Loucy (cell line): Measurements from ENCODE around the gene SIM2.
"Not testable (repeated sequence)": the region's sequence is repeated elsewhere in the genome, so short reads cannot be mapped to it uniquely, and the experiment has no call there.

ENCODE experiments used
- H2AFZ ChIP-seq: fragments of 200-600 bp; sonication (generic); 2 replicates; pipeline ENCODE4 v1.6.0; 2016; ENCODE audit warnings: antibody characterized with exemption, mild to moderate bottlenecking, low read length, moderate library complexity
- H3F3A ChIP-seq: fragments of 200-600 bp; 2 replicates; pipeline ENCODE4 v1.6.0; 2016; ENCODE audit warnings: antibody characterized with exemption, low read depth, mild to moderate bottlenecking
- H3K27me3 ChIP-seq: fragments of 200-600 bp; sonication (generic); 2 replicates; pipeline ENCODE4 v1.6.1; 2014; ENCODE audit warnings: low read length, mild to moderate bottlenecking; ENCODE audit not compliant: insufficient read depth, poor library complexity, severe bottlenecking
- H3K36me3 ChIP-seq: fragments of 200-600 bp; sonication (generic); 2 replicates; pipeline ENCODE4 v1.6.1; 2016; ENCODE audit warnings: low read length; ENCODE audit not compliant: insufficient read depth
- H3K4me1 ChIP-seq: fragments of 200-600 bp; sonication (generic); 2 replicates; pipeline ENCODE4 v1.5.1; 2014; ENCODE audit warnings: low read length, mild to moderate bottlenecking; ENCODE audit not compliant: insufficient read depth, poor library complexity, severe bottlenecking
- H3K4me2 ChIP-seq: fragments of 200-600 bp; sonication (generic); 2 replicates; pipeline ENCODE4 v1.6.0; 2014; ENCODE audit warnings: antibody characterized with exemption, low read length, low read depth, mild to moderate bottlenecking; ENCODE audit not compliant: poor library complexity, severe bottlenecking
- H3K4me3 ChIP-seq: fragments of 200-600 bp; sonication (generic); 2 replicates; pipeline ENCODE4 v1.5.1; 2014; ENCODE audit warnings: low read length, mild to moderate bottlenecking, mixed read lengths; ENCODE audit not compliant: poor library complexity, severe bottlenecking
- H3K79me2 ChIP-seq: fragments of 200-600 bp; sonication (generic); 2 replicates; pipeline ENCODE4 v1.6.1; 2014; ENCODE audit warnings: low read length; ENCODE audit not compliant: insufficient read depth
- H3K9ac ChIP-seq: fragments of 200-600 bp; sonication (generic); 2 replicates; pipeline ENCODE4 v1.6.0; 2014; ENCODE audit warnings: mild to moderate bottlenecking, low read depth, low read length, moderate library complexity; ENCODE audit not compliant: poor library complexity, severe bottlenecking
- H3K9me2 ChIP-seq: fragments of 200-600 bp; sonication (generic); replicated peaks from 2 replicates; pipeline ENCODE4 v1.6.1; 2016; ENCODE audit warnings: low read depth, low read length, mixed read lengths
- H3K9me3 ChIP-seq: fragments of 200-600 bp; sonication (generic); 2 replicates; pipeline ENCODE4 v1.6.1; 2014; ENCODE audit warnings: mild to moderate bottlenecking, antibody characterized with exemption, low read length, low read depth; ENCODE audit not compliant: insufficient read depth
- H4K20me1 ChIP-seq: fragments of 200-600 bp; sonication (generic); 2 replicates; pipeline ENCODE4 v1.6.0; 2014; ENCODE audit warnings: antibody characterized with exemption, low read length, mild to moderate bottlenecking; ENCODE audit not compliant: insufficient read depth, poor library complexity, severe bottlenecking
- EZH2phosphoT487 ChIP-seq: fragments of 200-600 bp; IDR thresholded peaks from 2 replicates; pipeline ENCODE4 v1.6.1; 2018; ENCODE audit warnings: antibody characterized with exemption, mild to moderate bottlenecking, moderate library complexity, borderline replicate concordance
- TF ChIP-seq, protein P1 (sequence below): fragments of 200-600 bp; sonication (generic); conservative IDR thresholded peaks from 2 replicates; pipeline ENCODE4 v1.5.1; 2014; ENCODE audit warnings: mild to moderate bottlenecking, antibody characterized with exemption, low read length

SIM2 gene

DNA sequence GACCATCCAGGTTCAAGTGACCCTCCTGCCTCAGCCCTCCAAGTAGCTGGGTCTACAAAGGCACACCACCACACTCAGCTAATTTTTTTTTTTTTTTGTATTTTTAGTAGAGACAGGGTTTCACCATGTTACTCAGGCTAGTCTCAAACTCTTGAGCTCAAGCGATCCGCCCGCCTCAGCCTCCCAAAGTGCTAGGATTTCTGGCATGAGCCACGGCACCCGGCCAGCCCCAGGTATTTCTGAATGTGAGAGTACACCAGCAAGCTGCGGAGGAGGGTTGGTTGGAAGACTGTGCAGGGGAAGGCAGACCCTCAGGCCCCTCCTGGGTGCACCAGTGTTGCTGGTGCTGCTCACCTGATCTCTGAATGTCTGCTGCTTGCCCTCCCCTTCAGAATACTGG lies 33.1 kb upstream of the SIM2 start:
- no peaks in the 10 kb centered on the region for H3K4me1 ChIP-seq
- H3K4me3 ChIP-seq: no peak overlapping the region
- no peak overlapping the region for H3K4me2 ChIP-seq
- no peaks in the 10 kb centered on the region for H4K20me1 ChIP-seq
- no peaks in the 10 kb centered on the region for H3K36me3 ChIP-seq
- no peaks in the 10 kb centered on the region for H3K9me3 ChIP-seq
- no peaks in the 10 kb centered on the region for H3K79me2 ChIP-seq
- no peaks in the 10 kb centered on the region for H3F3A ChIP-seq
- TF ChIP-seq EZH2phosphoT487: no peak
- TF ChIP-seq, protein P1, sequence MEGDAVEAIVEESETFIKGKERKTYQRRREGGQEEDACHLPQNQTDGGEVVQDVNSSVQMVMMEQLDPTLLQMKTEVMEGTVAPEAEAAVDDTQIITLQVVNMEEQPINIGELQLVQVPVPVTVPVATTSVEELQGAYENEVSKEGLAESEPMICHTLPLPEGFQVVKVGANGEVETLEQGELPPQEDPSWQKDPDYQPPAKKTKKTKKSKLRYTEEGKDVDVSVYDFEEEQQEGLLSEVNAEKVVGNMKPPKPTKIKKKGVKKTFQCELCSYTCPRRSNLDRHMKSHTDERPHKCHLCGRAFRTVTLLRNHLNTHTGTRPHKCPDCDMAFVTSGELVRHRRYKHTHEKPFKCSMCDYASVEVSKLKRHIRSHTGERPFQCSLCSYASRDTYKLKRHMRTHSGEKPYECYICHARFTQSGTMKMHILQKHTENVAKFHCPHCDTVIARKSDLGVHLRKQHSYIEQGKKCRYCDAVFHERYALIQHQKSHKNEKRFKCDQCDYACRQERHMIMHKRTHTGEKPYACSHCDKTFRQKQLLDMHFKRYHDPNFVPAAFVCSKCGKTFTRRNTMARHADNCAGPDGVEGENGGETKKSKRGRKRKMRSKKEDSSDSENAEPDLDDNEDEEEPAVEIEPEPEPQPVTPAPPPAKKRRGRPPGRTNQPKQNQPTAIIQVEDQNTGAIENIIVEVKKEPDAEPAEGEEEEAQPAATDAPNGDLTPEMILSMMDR: no peak
- H2AFZ ChIP-seq: no peak overlapping the region
- H3K9ac ChIP-seq: no peak overlapping the region
- H3K9me2 ChIP-seq: no peaks in the 10 kb centered on the region
- no peaks in the 10 kb centered on the region for H3K27me3 ChIP-seq

DNA sequence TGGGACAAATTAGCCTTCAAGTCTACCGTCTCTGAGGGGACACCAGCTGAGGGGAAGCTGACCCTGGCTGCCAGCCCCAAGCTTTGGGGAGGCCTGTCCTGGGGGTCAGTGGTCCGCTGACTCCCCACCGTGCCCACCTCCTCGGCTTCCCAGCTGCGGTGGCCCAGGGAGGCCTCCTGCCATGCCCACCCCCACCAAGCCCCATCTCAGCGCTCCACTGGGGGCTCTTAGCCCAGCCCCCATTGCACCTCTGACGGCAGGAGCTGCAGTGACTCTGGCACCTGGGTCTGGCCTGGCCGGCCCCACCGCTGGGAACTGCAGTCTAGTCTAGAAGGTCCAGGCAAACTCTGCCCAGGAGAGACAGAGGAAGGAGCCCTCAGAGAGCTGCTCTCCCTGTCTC lies 30.2 kb upstream of the SIM2 start:
- Histone ChIP-seq H3K4me3 (no peak overlapping the region), H4K20me1 (no peaks in the 10 kb centered on the region), H3K9me2 (no peaks in the 10 kb centered on the region), H3K4me2 (no peak overlapping the region), H3K9ac (no peak overlapping the region), H2AFZ (no peak overlapping the region), H3K4me1 (no peaks in the 10 kb centered on the region), H3K36me3 (no peaks in the 10 kb centered on the region), H3K27me3 (no peaks in the 10 kb centered on the region), H3K9me3 (no peaks in the 10 kb centered on the region), H3K79me2 (no peaks in the 10 kb centered on the region), H3F3A (no peaks in the 10 kb centered on the region)
- TF ChIP-seq EZH2phosphoT487: no peak
- TF ChIP-seq, protein P1: no peak

DNA sequence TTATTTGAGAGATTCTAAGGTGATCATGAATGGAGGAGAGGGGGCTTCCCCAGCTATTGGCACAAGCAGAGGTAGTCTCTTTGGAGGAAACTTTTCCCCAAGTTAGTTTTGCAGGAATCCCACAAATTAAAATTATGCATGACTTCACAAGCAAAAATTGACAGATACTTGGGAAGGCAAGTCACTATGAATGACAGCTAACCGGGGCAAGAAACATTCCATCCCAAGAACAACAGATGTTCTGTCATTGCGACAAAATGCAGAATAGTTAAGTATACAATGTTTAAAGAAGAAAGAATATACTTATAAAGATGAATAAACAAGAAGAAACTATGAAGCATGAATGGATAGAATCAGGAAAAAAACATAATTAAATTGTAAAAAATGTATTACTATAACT lies 27.1 kb upstream of the SIM2 start:
- H4K20me1 ChIP-seq: no peaks in the 10 kb centered on the region
- no peak overlapping the region for H2AFZ ChIP-seq
- no peaks in the 10 kb centered on the region for H3K9me2 ChIP-seq
- H3K9ac ChIP-seq: no peak overlapping the region
- H3K4me2 ChIP-seq: no peak overlapping the region
- no peaks in the 10 kb centered on the region for H3F3A ChIP-seq
- no peaks in the 10 kb centered on the region for H3K4me1 ChIP-seq
- no peaks in the 10 kb centered on the region for H3K27me3 ChIP-seq
- H3K36me3 ChIP-seq: no peaks in the 10 kb centered on the region
- no peaks in the 10 kb centered on the region for H3K9me3 ChIP-seq
- TF ChIP-seq, protein P1: no peak
- no peak for TF ChIP-seq EZH2phosphoT487
- no peaks in the 10 kb centered on the region for H3K79me2 ChIP-seq
- H3K4me3 ChIP-seq: no peak overlapping the region

DNA sequence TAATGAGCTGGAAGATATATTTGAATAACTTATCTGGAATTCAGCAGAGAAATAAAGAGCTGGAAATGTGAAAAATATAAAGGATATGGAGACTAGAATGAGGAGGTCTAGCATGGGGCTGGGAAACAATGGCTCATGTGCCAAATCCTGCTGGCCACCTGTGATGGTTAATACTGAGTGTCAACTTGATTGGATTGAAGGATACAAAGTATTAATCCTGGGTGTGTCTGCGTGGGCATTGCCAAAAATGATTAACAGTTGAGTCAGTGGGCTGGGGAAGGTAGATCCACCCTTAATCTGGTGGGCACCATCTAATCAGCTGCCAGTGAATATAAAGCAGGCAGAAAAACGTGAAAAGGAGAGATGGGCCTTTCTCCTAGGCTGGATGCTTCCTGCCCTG lies 26.6 kb upstream of the SIM2 start:
- H3K4me1 ChIP-seq, H3F3A ChIP-seq, H3K27me3 ChIP-seq, H3K4me3 ChIP-seq, H3K36me3 ChIP-seq, H3K9me3 ChIP-seq, H3K79me2 ChIP-seq, H4K20me1 ChIP-seq, H3K9me2 ChIP-seq, H3K9ac ChIP-seq, H3K4me2 ChIP-seq, H2AFZ ChIP-seq: not testable (repeated sequence)
